Common myeloid progenitor, CD34-positive (primary cell): ENCODE data around the gene C19orf67.

ENCODE experiments used
- CTCF ChIA-PET: fragments of 350-600 bp; sonication (Branson Sonifier 250); formaldehyde crosslinking; loops from one replicate; lab custom pipeline; 2021; ENCODE audit warnings: antibody characterized with exemption; lab: Charles Lee
- POLR2A ChIA-PET: fragments of 350-600 bp; sonication (Branson Sonifier 250); formaldehyde crosslinking; loops from one replicate; lab custom pipeline; 2021; ENCODE audit warnings: antibody characterized with exemption; lab: Charles Lee
- DNase-seq, 3 donors: peaks; one replicate each; pipeline versions ENCODE4 v3.0.0 to v3.0.0-alpha.2; 2013
- H3K27ac ChIP-seq, 2 experiments: 1 replicate in 1 of 2; 2 replicates in 1 of 2; pipeline ENCODE4 v1.7.0; 2013; ENCODE audit warnings: inconsistent platforms in 2 of 2, low read length in 2 of 2, mild to moderate bottlenecking in 2 of 2, low read depth in 1 of 2, moderate library complexity in 1 of 2; ENCODE audit not compliant: severe bottlenecking in 2 of 2, insufficient read depth in 1 of 2, poor library complexity in 1 of 2
- H3K27me3 ChIP-seq, 5 experiments: replicated peaks in 2 of 5; 1 replicate in 3 of 5; 2 replicates in 2 of 5; pipeline versions ENCODE4 v1.6.1 to v1.7.0; 2013; ENCODE audit warnings: low read length in 4 of 5, mild to moderate bottlenecking in 2 of 5, moderate library complexity in 2 of 5, inconsistent platforms in 1 of 5; ENCODE audit not compliant: insufficient read depth in 5 of 5, control insufficient read depth in 4 of 5
- H3K36me3 ChIP-seq, 4 experiments: 1 replicate in 2 of 4; 2 replicates in 2 of 4; pipeline versions ENCODE4 v1.6.1 to v1.7.0; 2013; ENCODE audit warnings: low read length in 3 of 4, control low read depth in 1 of 4, mild to moderate bottlenecking in 1 of 4; ENCODE audit not compliant: control insufficient read depth in 4 of 4, insufficient read depth in 4 of 4
- H3K4me1 ChIP-seq, 4 experiments: 1 replicate in 3 of 4; 2 replicates in 1 of 4; pipeline versions ENCODE4 v1.6.1 to v1.7.1; 2013; ENCODE audit warnings: low read length in 3 of 4, mild to moderate bottlenecking in 3 of 4, control low read depth in 1 of 4, inconsistent platforms in 1 of 4, moderate library complexity in 1 of 4; ENCODE audit not compliant: control insufficient read depth in 4 of 4, insufficient read depth in 4 of 4; ENCODE audit errors: control extremely low read depth in 1 of 4
- H3K4me3 ChIP-seq, 7 experiments: 1 replicate in 4 of 7; 2 replicates in 3 of 7; pipeline versions ENCODE4 v1.5.1 to v1.7.0; 2013; ENCODE audit warnings: mild to moderate bottlenecking in 7 of 7, low read length in 6 of 7, moderate library complexity in 6 of 7, inconsistent platforms in 2 of 7, low read depth in 2 of 7, control low read depth in 1 of 7; ENCODE audit not compliant: insufficient read depth in 4 of 7, control insufficient read depth in 1 of 7; ENCODE audit errors: extremely low read depth in 1 of 7
- H3K9me3 ChIP-seq, 5 experiments: 1 replicate in 4 of 5; 2 replicates in 1 of 5; pipeline versions ENCODE4 v1.6.1 to v1.7.1; 2013; ENCODE audit warnings: low read length in 4 of 5, mild to moderate bottlenecking in 2 of 5, inconsistent platforms in 1 of 5, low read depth in 1 of 5, moderate library complexity in 1 of 5; ENCODE audit not compliant: control insufficient read depth in 4 of 5, insufficient read depth in 2 of 5; ENCODE audit errors: control extremely low read depth in 1 of 5
- WGBS: methylation state at CpG from one replicate; pipeline ENCODE4 v1.1.5; 2013; ENCODE audit not compliant: insufficient coverage; 5-methylcytosine and 5-hydroxymethylcytosine counted together

The C19orf67 gene

DNA sequence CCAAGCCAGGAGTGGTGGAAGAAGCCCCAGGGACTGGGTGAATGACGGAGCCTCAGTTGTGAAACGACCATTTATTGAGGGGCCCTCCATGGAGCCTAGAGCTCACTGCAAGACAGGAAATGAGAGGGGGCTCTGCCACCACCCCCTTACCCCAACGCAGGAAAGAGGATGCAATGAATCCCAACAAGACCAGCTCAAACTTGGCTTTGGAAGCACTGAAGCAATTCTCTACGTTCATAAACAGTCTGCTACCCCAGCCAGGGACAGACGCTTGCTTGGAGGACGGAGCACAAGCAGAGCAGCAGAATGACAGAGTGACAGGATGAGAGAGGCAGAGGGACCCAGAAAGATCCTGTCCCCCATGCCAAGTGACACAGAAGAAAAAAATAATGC lies 30.9 kb upstream of the C19orf67 start:
- Histone ChIP-seq H3K27me3 (no peaks in the 10 kb centered on the region), H3K36me3 (peaks cover 0 to 18% (median 2%) of the 10 kb centered on the region in 4 experiments), H3K4me1 (peaks cover 7 to 67% (median 31%) of the 10 kb centered on the region in 4 experiments), H3K27ac (peak overlapping the region in 1 of 2 experiments; percentile 61), H3K4me3 (peak overlapping the region in 5 of 7 experiments; percentile 60 to 86 (median 76)), H3K9me3 (no peaks in the 10 kb centered on the region)
- WGBS, result 64% methylated on average over 4 of the region's 6 CpGs
- POLR2A ChIA-PET, result no interaction called here
- CTCF ChIA-PET, result interaction anchor here (1.1 to 4.5 kb wide), 7 partner anchors 14 to 36 kb away, joined by 4 to 30 read pairs (median 15); partner anchors contain the start of gene ASF1B
- DNase-seq, result no peak

DNA sequence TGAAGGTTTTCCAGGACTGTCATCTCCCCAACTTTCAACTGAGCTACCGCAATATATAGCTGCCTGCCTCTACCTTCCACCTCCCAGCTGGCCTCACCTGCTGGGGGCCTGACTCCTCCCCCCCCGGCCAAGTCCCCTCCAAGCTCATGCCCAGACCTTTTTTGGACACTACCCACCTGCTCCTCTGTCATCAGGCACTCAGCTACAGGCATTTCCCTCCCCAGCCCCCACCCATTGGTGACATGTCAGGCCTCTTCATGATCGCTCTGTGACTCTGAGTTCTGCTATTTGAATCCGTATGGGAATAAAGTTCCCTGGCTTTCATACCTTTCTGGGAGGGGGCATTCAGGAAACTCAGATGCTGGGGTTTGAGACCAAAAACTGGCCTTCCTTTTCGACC lies 30.2 kb upstream of the C19orf67 start:
- ChIA-PET POLR2A (interaction anchor here (0.6 kb wide), 1 partner anchor 284 kb away, joined by 3 read pairs; no protein-coding TSS in a partner anchor), CTCF (interaction anchor here (0.8 to 4.5 kb wide), 18 partner anchors 9 to 243 kb away, joined by 3 to 30 read pairs (median 4); partner anchors contain the start of genes ASF1B, IL27RA and MISP3)
- H3K9me3 ChIP-seq, result no peaks in the 10 kb centered on the region
- DNase-seq, result no peak
- H3K4me3 ChIP-seq, result no peak overlapping the region
- WGBS, result 100% methylated on average over 5 of the region's 5 CpGs
- H3K27me3 ChIP-seq, result no peaks in the 10 kb centered on the region
- H3K36me3 ChIP-seq, result peaks cover 0 to 12% (median 0%) of the 10 kb centered on the region in 4 experiments
- H3K4me1 ChIP-seq, result peaks cover 7 to 67% (median 31%) of the 10 kb centered on the region in 4 experiments
- H3K27ac ChIP-seq, result no peak overlapping the region

- H3K4me1 ChIP-seq, result peaks cover 7 to 66% (median 31%) of the 10 kb centered on the region in 4 experiments
Observed at GRCh38 chr19:14114854-14115253, 29.3 kb upstream of the C19orf67 start.

GRCh38 chr19:14114439-14114838 lies 28.9 kb upstream of the C19orf67 start:
- POLR2A ChIA-PET, result no interaction called here
- CTCF ChIA-PET, result interaction anchor here (0.6 to 4.5 kb wide), 23 partner anchors 10 to 235 kb away, joined by 3 to 30 read pairs (median 5); partner anchors contain the start of genes ASF1B, IL27RA and MISP3
- no peak for DNase-seq
- H3K27me3 ChIP-seq, result no peaks in the 10 kb centered on the region
- no peak overlapping the region for H3K4me3 ChIP-seq
- H3K9me3 ChIP-seq, result no peaks in the 10 kb centered on the region
- H3K27ac ChIP-seq, result no peak overlapping the region
- peaks cover 0 to under 1% (median 0%) of the 10 kb centered on the region in 4 experiments for H3K36me3 ChIP-seq
- 97% methylated on average over 7 of the region's 7 CpGs for WGBS
- peaks cover 7 to 61% (median 28%) of the 10 kb centered on the region in 4 experiments for H3K4me1 ChIP-seq

More at GRCh38 chr19:14114854-14115253, 29.3 kb upstream of the C19orf67 start:
- 0% methylated on average over 5 of the region's 9 CpGs for WGBS
- CTCF ChIA-PET, result interaction anchor here (0.6 to 4.5 kb wide), 23 partner anchors 9 to 242 kb away, joined by 3 to 30 read pairs (median 5); partner anchors contain the start of genes ASF1B, IL27RA and MISP3
- Histone ChIP-seq H3K9me3 (no peaks in the 10 kb centered on the region), H3K4me3 (no peak overlapping the region), H3K36me3 (peaks cover 0 to 4% (median 0%) of the 10 kb centered on the region in 4 experiments), H3K27ac (no peak overlapping the region), H3K27me3 (no peaks in the 10 kb centered on the region)
- peak; percentile 71 to 75 (median 72) for DNase-seq
- POLR2A ChIA-PET, result interaction anchor here (0.6 kb wide), 1 partner anchor 285 kb away, joined by 3 read pairs; no protein-coding TSS in a partner anchor

DNA sequence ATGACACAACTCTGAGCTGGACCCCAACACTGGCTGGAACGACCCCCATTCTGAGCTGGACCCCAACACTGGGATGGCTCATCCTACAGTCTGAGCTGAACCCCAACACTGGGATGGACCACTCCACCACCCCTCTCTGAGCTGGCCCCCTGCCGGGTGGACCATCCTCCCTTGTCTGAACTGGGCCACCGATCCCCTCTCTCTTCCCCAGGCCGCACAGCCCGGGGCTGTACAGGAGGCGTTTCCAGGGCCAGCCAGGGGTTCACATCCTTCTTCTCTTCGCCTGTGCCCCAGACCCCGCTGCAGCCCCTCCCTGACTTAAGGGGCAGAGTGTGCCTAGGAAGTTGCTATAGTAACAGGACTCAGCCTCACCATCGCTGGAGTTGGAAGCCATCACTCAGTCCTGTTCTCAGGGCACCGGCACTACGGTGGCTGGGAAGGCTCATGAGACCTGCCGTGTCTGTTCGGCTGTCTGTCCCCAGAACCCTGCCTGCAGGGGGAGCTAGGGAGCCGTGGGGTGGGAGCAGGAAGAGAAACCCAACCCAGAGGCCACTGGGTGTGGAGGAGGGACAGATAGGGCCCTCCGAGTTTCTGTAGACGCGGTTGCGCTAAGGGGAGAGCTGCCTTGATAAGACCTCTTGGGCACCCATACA lies 28.3 kb upstream of the C19orf67 start:
- WGBS, result 90% methylated on average over 18 of the region's 18 CpGs
- H3K27me3 ChIP-seq, result no peaks in the 10 kb centered on the region
- no peak overlapping the region for H3K4me3 ChIP-seq
- H3K36me3 ChIP-seq, result no peaks in the 10 kb centered on the region
- ChIA-PET POLR2A (no interaction called here), CTCF (interaction anchor here (0.6 to 4.5 kb wide), 24 partner anchors 11 to 234 kb away, joined by 3 to 30 read pairs (median 5); partner anchors contain the start of genes ASF1B, IL27RA and MISP3)
- H3K9me3 ChIP-seq, result no peaks in the 10 kb centered on the region
- DNase-seq, result peak; percentile 73 to 77 (median 74)
- no peak overlapping the region for H3K27ac ChIP-seq
- H3K4me1 ChIP-seq, result peaks cover 3 to 56% (median 22%) of the 10 kb centered on the region in 4 experiments

DNA sequence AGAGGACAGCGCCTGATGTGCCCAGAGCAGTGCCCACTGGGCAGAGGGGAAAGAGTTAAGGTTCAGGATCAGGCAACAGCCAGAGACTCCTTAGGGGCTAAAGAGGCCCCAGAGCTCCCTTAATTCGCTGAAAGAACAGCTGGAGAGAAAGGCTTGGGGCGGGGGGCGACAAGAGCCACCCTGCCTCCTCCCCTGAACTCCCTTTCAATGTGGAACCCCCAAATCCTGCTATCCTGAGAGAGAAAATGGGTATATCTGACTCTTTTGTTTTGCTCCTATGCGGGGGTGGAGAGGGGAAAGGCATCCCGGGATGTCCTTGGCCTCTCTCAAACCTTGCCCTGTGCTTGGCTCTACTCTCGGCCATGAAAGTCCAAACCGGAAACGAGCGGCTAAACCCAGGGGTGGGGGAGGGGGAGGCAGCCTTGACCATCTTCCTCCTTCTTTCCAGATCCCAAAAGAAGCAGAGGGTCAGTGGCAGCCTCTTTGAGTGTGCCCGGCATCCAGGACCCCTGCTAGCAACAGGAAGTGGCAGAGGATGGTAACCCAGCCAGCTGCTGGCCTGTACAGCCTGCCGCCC lies 27.3 kb upstream of the C19orf67 start:
- Histone ChIP-seq H3K27ac (no peak overlapping the region), H3K4me3 (no peak overlapping the region)
- CTCF ChIA-PET, result interaction anchor here (1.2 to 4.5 kb wide), 13 partner anchors 17 to 234 kb away, joined by 3 to 30 read pairs (median 6); partner anchors contain the start of genes ASF1B and MISP3

More for the DNA sequence above, 27.3 kb upstream of the C19orf67 start:
- Histone ChIP-seq H3K9me3 (no peaks in the 10 kb centered on the region), H3K27me3 (no peaks in the 10 kb centered on the region), H3K36me3 (peaks cover 0 to 1% (median 0%) of the 10 kb centered on the region in 4 experiments), H3K4me1 (peaks cover 3 to 48% (median 16%) of the 10 kb centered on the region in 4 experiments)
- DNase-seq, result no peak
- POLR2A ChIA-PET, result interaction anchor here (0.6 kb wide), 1 partner anchor 60 kb away, joined by 4 read pairs; no protein-coding TSS in a partner anchor
- WGBS, result 85% methylated on average over 8 of the region's 12 CpGs
